WTC11 (cell line): Measurements from ENCODE around the gene RIPPLY3. TPM values are rescaled to one million over a fixed set of nuclear protein-coding genes. Genes with fewer than 3 reads are reported as not detected.

ENCODE experiments used
- ATAC-seq: fragments of 200-7000 bp; cut with Tn5 transposase; 2 replicates; pipeline ENCODE4 v1.10.0; 2021; ENCODE audit warnings: mild to moderate bottlenecking, moderate library complexity
- CTCF ChIA-PET: fragments of 300-600 bp; sonication (Branson Sonifier 250); formaldehyde crosslinking; loops from one replicate; lab custom pipeline; 2021; ENCODE audit warnings: antibody characterized with exemption; lab: Charles Lee
- POLR2A ChIA-PET: fragments of 350-600 bp; sonication (Branson Sonifier 250); formaldehyde crosslinking; loops from one replicate; lab custom pipeline; 2021; ENCODE audit warnings: antibody characterized with exemption; lab: Charles Lee
- DNase-seq: peaks from one replicate; pipeline ENCODE4 v3.0.0; 2021; ENCODE audit warnings: low spot score
- H3K27ac Mint-ChIP-seq: 2 replicates; pipeline ENCODE4 v1.8.0; 2021; ENCODE audit warnings: mixed read lengths
- H3K27me3 Mint-ChIP-seq: 2 replicates; pipeline ENCODE4 v1.8.0; 2021; ENCODE audit warnings: low read depth, mild to moderate bottlenecking, moderate library complexity, mixed read lengths
- H3K36me3 Mint-ChIP-seq: 2 replicates; pipeline ENCODE4 v1.8.0; 2021; ENCODE audit warnings: mixed read lengths
- H3K4me1 Mint-ChIP-seq: 2 replicates; pipeline ENCODE4 v1.8.0; 2022; ENCODE audit warnings: mixed read lengths
- H3K4me3 Mint-ChIP-seq: 2 replicates; pipeline ENCODE4 v1.8.0; 2021; ENCODE audit warnings: mild to moderate bottlenecking, moderate library complexity, mixed read lengths
- H3K9me3 Mint-ChIP-seq: 2 replicates; pipeline ENCODE4 v1.8.0; 2021; ENCODE audit warnings: mixed read lengths
- CTCF ChIP-seq: fragments of 200-600 bp; IDR thresholded peaks from 2 replicates; pipeline ENCODE4 v1.8.0; 2022; ENCODE audit warnings: antibody characterized with exemption
- E2F4 ChIP-seq: sonication (generic); formaldehyde crosslinking; IDR thresholded peaks from 2 replicates; pipeline ENCODE4 v1.8.1; 2022; ENCODE audit warnings: low read depth, mild to moderate bottlenecking, moderate library complexity, missing genetic modification reagents, borderline replicate concordance
- FOXK1 ChIP-seq: sonication (generic); formaldehyde crosslinking; IDR thresholded peaks from 2 replicates; pipeline ENCODE4 v1.8.0; 2022; ENCODE audit warnings: mild to moderate bottlenecking, moderate library complexity, missing genetic modification reagents
- FOXP1 ChIP-seq: sonication (generic); formaldehyde crosslinking; IDR thresholded peaks from 2 replicates; pipeline ENCODE4 v1.8.0; 2022; ENCODE audit warnings: missing genetic modification reagents, mild to moderate bottlenecking, moderate library complexity, borderline replicate concordance
- IRF2 ChIP-seq: sonication (generic); formaldehyde crosslinking; IDR thresholded peaks from 2 replicates; pipeline ENCODE4 v1.8.0; 2022; ENCODE audit warnings: low read depth, missing genetic modification reagents, borderline replicate concordance
- KAT7 ChIP-seq: sonication (generic); formaldehyde crosslinking; IDR thresholded peaks from 2 replicates; pipeline ENCODE4 v1.8.1; 2023; ENCODE audit warnings: missing genetic modification reagents, mild to moderate bottlenecking, borderline replicate concordance
- NFATC4 ChIP-seq: fragments of 250-450 bp; sonication (Bioruptor Pico); IDR thresholded peaks from 2 replicates; pipeline ENCODE4 v1.9.0; 2021; ENCODE audit warnings: mild to moderate bottlenecking
- RELA ChIP-seq: sonication (generic); formaldehyde crosslinking; IDR thresholded peaks from 2 replicates; pipeline ENCODE4 v1.8.1; 2022; ENCODE audit warnings: missing genetic modification reagents, mild to moderate bottlenecking, borderline replicate concordance
- SMAD3 ChIP-seq: sonication (generic); formaldehyde crosslinking; IDR thresholded peaks from 2 replicates; pipeline ENCODE4 v1.8.0; 2022; ENCODE audit warnings: missing genetic modification reagents, mild to moderate bottlenecking, borderline replicate concordance
- ZBTB21 ChIP-seq: sonication (generic); formaldehyde crosslinking; IDR thresholded peaks from 2 replicates; pipeline ENCODE4 v1.8.1; 2023; ENCODE audit warnings: mild to moderate bottlenecking, missing genetic modification reagents, borderline replicate concordance
- ZBTB43 ChIP-seq: sonication (generic); formaldehyde crosslinking; IDR thresholded peaks from 2 replicates; pipeline ENCODE4 v1.8.1; 2023; ENCODE audit warnings: mild to moderate bottlenecking, missing genetic modification reagents
- ZNF263 ChIP-seq: sonication (generic); formaldehyde crosslinking; IDR thresholded peaks from 2 replicates; pipeline ENCODE4 v1.8.1; 2022; ENCODE audit warnings: low read depth, mild to moderate bottlenecking, moderate library complexity, missing genetic modification reagents
- total RNA-seq: library from RNA; stranded (reverse); gene quantifications from 3 replicates; pipeline ENCODE4 v1.2.3, GENCODE V29; 2021
- TF ChIP-seq, protein P1 (sequence below): fragments of 250-450 bp; sonication (Bioruptor Pico); IDR thresholded peaks from 2 replicates; pipeline ENCODE4 v1.9.0; 2021; ENCODE audit warnings: mild to moderate bottlenecking
- TF ChIP-seq, protein P2 (sequence below): sonication (generic); formaldehyde crosslinking; IDR thresholded peaks from 2 replicates; pipeline ENCODE4 v1.8.0; 2023; ENCODE audit warnings: missing genetic modification reagents, mild to moderate bottlenecking, borderline replicate concordance
- TF ChIP-seq, protein P3 (sequence below): sonication (generic); formaldehyde crosslinking; IDR thresholded peaks from 2 replicates; pipeline ENCODE4 v1.8.0; 2022; ENCODE audit warnings: mild to moderate bottlenecking, missing genetic modification reagents

Gene RIPPLY3
- total RNA-seq, 1 experiment from 2014 or later: 3.5 TPM

GRCh38 chr21:36968414-36968813 is 38.1 kb upstream of the RIPPLY3 start (continued):
- TF ChIP-seq E2F4 (CRISPR knock-in tag): no peak
- no peak for TF ChIP-seq ZBTB21 (CRISPR knock-in tag)
- no peak for TF ChIP-seq CTCF
- TF ChIP-seq NFATC4 (CRISPR knock-in tag): no peak
- TF ChIP-seq ZBTB43: no peak
- TF ChIP-seq, protein P1, sequence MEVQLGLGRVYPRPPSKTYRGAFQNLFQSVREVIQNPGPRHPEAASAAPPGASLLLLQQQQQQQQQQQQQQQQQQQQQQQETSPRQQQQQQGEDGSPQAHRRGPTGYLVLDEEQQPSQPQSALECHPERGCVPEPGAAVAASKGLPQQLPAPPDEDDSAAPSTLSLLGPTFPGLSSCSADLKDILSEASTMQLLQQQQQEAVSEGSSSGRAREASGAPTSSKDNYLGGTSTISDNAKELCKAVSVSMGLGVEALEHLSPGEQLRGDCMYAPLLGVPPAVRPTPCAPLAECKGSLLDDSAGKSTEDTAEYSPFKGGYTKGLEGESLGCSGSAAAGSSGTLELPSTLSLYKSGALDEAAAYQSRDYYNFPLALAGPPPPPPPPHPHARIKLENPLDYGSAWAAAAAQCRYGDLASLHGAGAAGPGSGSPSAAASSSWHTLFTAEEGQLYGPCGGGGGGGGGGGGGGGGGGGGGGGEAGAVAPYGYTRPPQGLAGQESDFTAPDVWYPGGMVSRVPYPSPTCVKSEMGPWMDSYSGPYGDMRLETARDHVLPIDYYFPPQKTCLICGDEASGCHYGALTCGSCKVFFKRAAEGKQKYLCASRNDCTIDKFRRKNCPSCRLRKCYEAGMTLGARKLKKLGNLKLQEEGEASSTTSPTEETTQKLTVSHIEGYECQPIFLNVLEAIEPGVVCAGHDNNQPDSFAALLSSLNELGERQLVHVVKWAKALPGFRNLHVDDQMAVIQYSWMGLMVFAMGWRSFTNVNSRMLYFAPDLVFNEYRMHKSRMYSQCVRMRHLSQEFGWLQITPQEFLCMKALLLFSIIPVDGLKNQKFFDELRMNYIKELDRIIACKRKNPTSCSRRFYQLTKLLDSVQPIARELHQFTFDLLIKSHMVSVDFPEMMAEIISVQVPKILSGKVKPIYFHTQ (CRISPR knock-in tag): no peak
- TF ChIP-seq FOXP1 (CRISPR knock-in tag): no peak
- TF ChIP-seq, protein P2, sequence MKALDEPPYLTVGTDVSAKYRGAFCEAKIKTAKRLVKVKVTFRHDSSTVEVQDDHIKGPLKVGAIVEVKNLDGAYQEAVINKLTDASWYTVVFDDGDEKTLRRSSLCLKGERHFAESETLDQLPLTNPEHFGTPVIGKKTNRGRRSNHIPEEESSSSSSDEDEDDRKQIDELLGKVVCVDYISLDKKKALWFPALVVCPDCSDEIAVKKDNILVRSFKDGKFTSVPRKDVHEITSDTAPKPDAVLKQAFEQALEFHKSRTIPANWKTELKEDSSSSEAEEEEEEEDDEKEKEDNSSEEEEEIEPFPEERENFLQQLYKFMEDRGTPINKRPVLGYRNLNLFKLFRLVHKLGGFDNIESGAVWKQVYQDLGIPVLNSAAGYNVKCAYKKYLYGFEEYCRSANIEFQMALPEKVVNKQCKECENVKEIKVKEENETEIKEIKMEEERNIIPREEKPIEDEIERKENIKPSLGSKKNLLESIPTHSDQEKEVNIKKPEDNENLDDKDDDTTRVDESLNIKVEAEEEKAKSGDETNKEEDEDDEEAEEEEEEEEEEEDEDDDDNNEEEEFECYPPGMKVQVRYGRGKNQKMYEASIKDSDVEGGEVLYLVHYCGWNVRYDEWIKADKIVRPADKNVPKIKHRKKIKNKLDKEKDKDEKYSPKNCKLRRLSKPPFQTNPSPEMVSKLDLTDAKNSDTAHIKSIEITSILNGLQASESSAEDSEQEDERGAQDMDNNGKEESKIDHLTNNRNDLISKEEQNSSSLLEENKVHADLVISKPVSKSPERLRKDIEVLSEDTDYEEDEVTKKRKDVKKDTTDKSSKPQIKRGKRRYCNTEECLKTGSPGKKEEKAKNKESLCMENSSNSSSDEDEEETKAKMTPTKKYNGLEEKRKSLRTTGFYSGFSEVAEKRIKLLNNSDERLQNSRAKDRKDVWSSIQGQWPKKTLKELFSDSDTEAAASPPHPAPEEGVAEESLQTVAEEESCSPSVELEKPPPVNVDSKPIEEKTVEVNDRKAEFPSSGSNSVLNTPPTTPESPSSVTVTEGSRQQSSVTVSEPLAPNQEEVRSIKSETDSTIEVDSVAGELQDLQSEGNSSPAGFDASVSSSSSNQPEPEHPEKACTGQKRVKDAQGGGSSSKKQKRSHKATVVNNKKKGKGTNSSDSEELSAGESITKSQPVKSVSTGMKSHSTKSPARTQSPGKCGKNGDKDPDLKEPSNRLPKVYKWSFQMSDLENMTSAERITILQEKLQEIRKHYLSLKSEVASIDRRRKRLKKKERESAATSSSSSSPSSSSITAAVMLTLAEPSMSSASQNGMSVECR (CRISPR knock-in tag): no peak
- no peak for TF ChIP-seq ZNF263 (CRISPR knock-in tag)
- TF ChIP-seq IRF2 (CRISPR knock-in tag): no peak
- TF ChIP-seq SMAD3 (CRISPR knock-in tag): no peak
- no peak for TF ChIP-seq KAT7 (CRISPR knock-in tag)
- TF ChIP-seq, protein P3, sequence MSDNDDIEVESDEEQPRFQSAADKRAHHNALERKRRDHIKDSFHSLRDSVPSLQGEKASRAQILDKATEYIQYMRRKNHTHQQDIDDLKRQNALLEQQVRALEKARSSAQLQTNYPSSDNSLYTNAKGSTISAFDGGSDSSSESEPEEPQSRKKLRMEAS (CRISPR knock-in tag): no peak

GRCh38 chr21:36968976-36969375 is 37.5 kb upstream of the RIPPLY3 start:
- ChIA-PET POLR2A (no interaction called here), CTCF (interaction anchor here (1.0 kb wide), 1 partner anchor 8 kb away, joined by 3 read pairs; no protein-coding TSS in a partner anchor)
- DNase-seq (no peak), ATAC-seq (no peak)
- H3K4me1 Mint-ChIP-seq: peaks cover 9% of the 10 kb centered on the region
- H3K27ac Mint-ChIP-seq: no peak overlapping the region; the same call in 1 of the 2 replicates
- H3K36me3 Mint-ChIP-seq: 0 out of 2 replicates have a peak, but pooled peaks cover 5% of the 10 kb centered on the region
- no peaks in the 10 kb centered on the region for H3K9me3 Mint-ChIP-seq
- TF ChIP-seq RELA (no peak), FOXK1 (CRISPR knock-in tag) (no peak)
- TF ChIP-seq, all 79 proteins: peak for 0
- Mint-ChIP-seq H3K27me3 (no peaks in the 10 kb centered on the region; the same call in 1 of the 2 replicates), H3K4me3 (no peak overlapping the region)
